Fibroblast of skin of scalp (primary cell): Measurements from ENCODE around the gene FGD3.

Source experiments
- DNase-seq: peaks from one replicate; pipeline ENCODE4 v3.0.0-alpha.2; 2013

Gene FGD3

GRCh38 chr9:93079371-93079770 is 132.0 kb downstream of the FGD3 start:
- DNase-seq: no peak

GRCh38 chr9:93080406-93080805 is 133.1 kb downstream of the FGD3 start:
- DNase-seq: no peak

GRCh38 chr9:93081081-93081529 is 133.8 kb downstream of the FGD3 start:
- no peak for DNase-seq

GRCh38 chr9:93081931-93082330 is 134.6 kb downstream of the FGD3 start:
- no peak for DNase-seq

- DNase-seq: no peak
Measured at GRCh38 chr9:93082841-93083411, 135.6 kb downstream of the FGD3 start.

- DNase-seq: no peak
Measured at GRCh38 chr9:93083592-93084470, 136.5 kb downstream of the FGD3 start.

GRCh38 chr9:93084471-93084881 is 137.2 kb downstream of the FGD3 start:
- DNase-seq: no peak

- DNase-seq: no peak
Measured at GRCh38 chr9:93085676-93086075, 138.4 kb downstream of the FGD3 start.
